Mesodermal cell (in vitro differentiated cells): ENCODE measurements around the gene CPA2.

Experiments used
- H3K27ac ChIP-seq: 2 replicates; pipeline ENCODE4 v1.7.0; 2013; ENCODE audit warnings: mild to moderate bottlenecking, low read depth, low read length, moderate library complexity; ENCODE audit not compliant: severe bottlenecking
- H3K36me3 ChIP-seq: 2 replicates; pipeline ENCODE4 v1.7.1; 2013; ENCODE audit warnings: mild to moderate bottlenecking, low read length, moderate library complexity; ENCODE audit not compliant: control insufficient read depth, insufficient read depth
- H3K4me1 ChIP-seq: one replicate; pipeline ENCODE4 v1.7.1; 2013; ENCODE audit warnings: mild to moderate bottlenecking, low read length; ENCODE audit not compliant: insufficient read depth, control insufficient read depth, poor library complexity, severe bottlenecking
- H3K4me3 ChIP-seq: 2 replicates; pipeline ENCODE4 v1.7.0; 2013; ENCODE audit warnings: low read length, control low read depth, mild to moderate bottlenecking; ENCODE audit not compliant: insufficient read depth, poor library complexity, severe bottlenecking; ENCODE audit errors: extremely low read depth
- H3K9me3 ChIP-seq: 2 replicates; pipeline ENCODE4 v1.7.1; 2013; ENCODE audit warnings: mild to moderate bottlenecking, low read length, moderate library complexity; ENCODE audit not compliant: control insufficient read depth
- WGBS, 2 experiments: methylation state at CpG; one replicate each; pipeline ENCODE4 v1.1.5; 2013; ENCODE audit warnings: missing lambda C conversion rate in 2 of 2; ENCODE audit not compliant: insufficient coverage in 2 of 2; 5-methylcytosine and 5-hydroxymethylcytosine counted together

Gene CPA2

DNA sequence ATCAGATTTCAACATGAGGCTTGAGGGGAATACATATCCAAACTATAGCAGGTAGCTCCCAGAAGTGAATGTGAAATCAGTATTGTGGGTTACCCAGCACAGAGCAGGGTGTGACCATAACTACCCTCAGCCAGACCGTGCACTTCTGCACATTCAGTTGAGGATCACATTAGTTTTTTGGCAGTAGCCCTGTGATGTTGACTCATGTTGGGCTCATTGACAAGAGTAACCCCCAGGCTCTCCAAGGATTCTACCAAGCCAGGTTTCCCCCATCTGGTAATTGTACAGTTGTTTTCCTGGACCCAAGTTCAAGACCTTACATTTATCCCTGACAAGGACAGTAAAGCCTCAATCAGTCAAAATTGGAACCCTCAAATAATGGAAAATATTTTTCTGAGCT lies 14.6 kb downstream of the CPA2 start:
- peaks cover 6% of the 10 kb centered on the region for H3K4me1 ChIP-seq
- WGBS, 2 experiments: 88% methylated on average over 1 of the region's 1 CpG; no CpG with 5 or more reads in 1 of the 2 experiments

DNA sequence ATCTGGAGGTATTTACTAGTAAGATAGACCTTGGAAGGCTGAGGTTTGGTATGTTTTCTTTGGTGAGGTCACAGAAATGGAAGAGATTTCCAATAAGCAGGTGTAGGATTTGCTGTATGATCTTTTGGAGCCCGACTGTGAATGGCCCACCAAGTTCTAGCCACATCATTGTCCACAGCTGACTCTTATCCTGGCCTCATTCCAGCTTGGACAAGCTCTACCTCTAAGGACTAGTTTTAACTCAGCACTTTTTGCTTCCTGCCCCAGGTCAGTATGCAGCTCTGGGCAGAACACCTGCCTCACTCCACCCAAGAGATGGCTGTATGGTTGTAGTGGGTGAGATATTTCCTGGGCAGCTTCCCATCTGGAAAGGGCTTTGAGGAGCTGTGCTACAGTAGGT lies 20.2 kb downstream of the CPA2 start:
- Histone ChIP-seq H3K4me1 (peaks cover 14% of the 10 kb centered on the region), H3K36me3 (no peaks in the 10 kb centered on the region), H3K9me3 (peaks cover 5% of the 10 kb centered on the region), H3K27ac (no peak overlapping the region), H3K4me3 (no peak overlapping the region)
- WGBS, 2 experiments: 100% methylated on average over 1 of the region's 1 CpG

More for the DNA sequence above, 14.6 kb downstream of the CPA2 start:
- no peaks in the 10 kb centered on the region for H3K36me3 ChIP-seq
- no peak overlapping the region for H3K27ac ChIP-seq
- H3K4me3 ChIP-seq: no peak overlapping the region
- H3K9me3 ChIP-seq: no peaks in the 10 kb centered on the region

DNA sequence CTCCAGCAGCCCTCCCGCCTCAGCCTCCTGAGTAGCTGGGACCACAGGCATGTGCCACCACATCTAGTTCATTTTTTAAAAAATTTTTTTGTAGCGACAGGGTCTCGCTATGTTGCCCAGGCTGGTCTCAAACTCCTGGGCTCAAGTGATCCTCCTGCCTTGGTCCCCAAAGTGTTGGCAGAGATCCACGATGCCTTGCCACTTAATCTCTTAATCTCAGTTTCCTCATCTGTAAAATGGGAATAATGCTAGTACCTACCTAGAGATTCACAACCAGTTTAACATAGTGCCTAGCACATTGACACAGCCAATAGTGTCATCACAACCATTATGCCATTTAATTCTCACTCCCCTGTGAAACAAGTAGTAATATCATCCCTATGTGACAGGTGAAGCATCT lies 21.5 kb downstream of the CPA2 start:
- 93 to 97% methylated on average over 3 to 4 of the region's 4 CpGs for WGBS, 2 experiments
- H3K4me1 ChIP-seq: peaks cover 15% of the 10 kb centered on the region
- no peak overlapping the region for H3K4me3 ChIP-seq
- no peaks in the 10 kb centered on the region for H3K36me3 ChIP-seq
- no peak overlapping the region for H3K27ac ChIP-seq
- H3K9me3 ChIP-seq: peaks cover 5% of the 10 kb centered on the region

DNA sequence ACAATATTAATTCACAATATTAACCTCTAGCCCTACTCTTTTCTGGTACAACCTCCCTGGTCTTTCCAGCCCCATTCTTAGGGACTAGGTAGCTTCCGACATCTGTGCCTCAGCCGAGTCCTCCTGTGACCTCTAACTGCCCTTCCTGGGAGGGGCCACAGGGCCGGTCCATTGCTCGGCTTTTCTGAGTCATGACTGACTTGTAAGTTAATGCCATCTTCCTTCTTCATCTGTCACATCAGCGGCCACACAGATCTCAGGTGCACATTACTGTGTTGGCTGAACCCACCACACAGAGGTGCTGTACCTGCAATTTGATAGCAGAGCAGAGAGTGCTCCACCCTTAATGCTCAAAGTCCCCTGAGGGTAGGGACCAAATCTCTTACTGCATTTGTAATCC lies 22.2 kb downstream of the CPA2 start:
- H3K36me3 ChIP-seq: no peaks in the 10 kb centered on the region
- H3K4me1 ChIP-seq: peaks cover 15% of the 10 kb centered on the region
- no peak overlapping the region for H3K4me3 ChIP-seq
- peaks cover 5% of the 10 kb centered on the region for H3K9me3 ChIP-seq
- H3K27ac ChIP-seq: no peak overlapping the region
- WGBS, 2 experiments: 95 to 98% methylated on average over 4 to 5 of the region's 5 CpGs

- Histone ChIP-seq H3K4me3 (no peak overlapping the region), H3K36me3 (no peaks in the 10 kb centered on the region), H3K4me1 (peaks cover 15% of the 10 kb centered on the region), H3K27ac (no peak overlapping the region), H3K9me3 (peaks cover 5% of the 10 kb centered on the region)
- WGBS, 2 experiments: 93 to 96% methylated on average over 6 of the region's 9 CpGs
These were observed 22.8 kb downstream of the CPA2 start for GRCh38 chr7:130289478-130289877.

GRCh38 chr7:130290745-130291144 lies 24.1 kb downstream of the CPA2 start:
- 94 to 97% methylated on average over 5 to 6 of the region's 6 CpGs for WGBS, 2 experiments
- peaks cover 15% of the 10 kb centered on the region for H3K4me1 ChIP-seq
- no peaks in the 10 kb centered on the region for H3K36me3 ChIP-seq
- H3K4me3 ChIP-seq: no peak overlapping the region
- no peak overlapping the region for H3K27ac ChIP-seq
- H3K9me3 ChIP-seq: peaks cover 5% of the 10 kb centered on the region

GRCh38 chr7:130292682-130293257 lies 26.1 kb downstream of the CPA2 start, which contains the start of gene CPA4:
CPA4 (plus strand) TSS chr7:130293161; CDS start chr7:130293181, 20 bp downstream.
- Histone ChIP-seq H3K27ac (no peak within 1 kb of the TSS), H3K4me1 (peaks cover 21% of the 10 kb centered on the region)
- 60 to 100% methylated on average over 1 of the region's 1 CpG for WGBS, 2 experiments

DNA sequence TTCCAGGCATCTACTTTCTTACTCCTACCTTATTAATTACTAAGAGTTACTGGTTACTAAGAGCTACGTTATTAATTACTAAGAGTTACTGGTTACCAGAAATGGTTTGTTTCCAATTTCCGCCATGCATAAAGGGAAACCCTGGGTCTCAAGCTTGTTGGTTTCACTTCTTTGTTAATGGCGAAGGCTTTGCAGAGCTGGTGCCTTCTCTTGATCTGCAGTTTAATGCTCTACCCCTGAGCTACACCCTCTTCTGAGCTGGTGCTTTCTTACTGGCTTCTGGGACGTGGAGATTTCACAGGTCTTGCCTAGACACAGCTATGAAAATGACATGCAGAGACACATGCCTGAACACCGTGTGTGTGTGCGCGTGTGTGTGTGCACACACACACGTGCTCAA lies 26.9 kb downstream of the CPA2 start:
- Histone ChIP-seq H3K36me3 (no peaks in the 10 kb centered on the region), H3K4me3 (no peak overlapping the region), H3K9me3 (peaks cover 5% of the 10 kb centered on the region), H3K27ac (no peak overlapping the region), H3K4me1 (peaks cover 21% of the 10 kb centered on the region)
- 87 to 96% methylated on average over 5 to 6 of the region's 8 CpGs for WGBS, 2 experiments

More at GRCh38 chr7:130292682-130293257, 26.1 kb downstream of the CPA2 start, which contains the start of gene CPA4:
- no peaks in the 10 kb centered on the region for H3K36me3 ChIP-seq
- no peak within 1 kb of the TSS for H3K4me3 ChIP-seq
- H3K9me3 ChIP-seq: peaks cover 5% of the 10 kb centered on the region

DNA sequence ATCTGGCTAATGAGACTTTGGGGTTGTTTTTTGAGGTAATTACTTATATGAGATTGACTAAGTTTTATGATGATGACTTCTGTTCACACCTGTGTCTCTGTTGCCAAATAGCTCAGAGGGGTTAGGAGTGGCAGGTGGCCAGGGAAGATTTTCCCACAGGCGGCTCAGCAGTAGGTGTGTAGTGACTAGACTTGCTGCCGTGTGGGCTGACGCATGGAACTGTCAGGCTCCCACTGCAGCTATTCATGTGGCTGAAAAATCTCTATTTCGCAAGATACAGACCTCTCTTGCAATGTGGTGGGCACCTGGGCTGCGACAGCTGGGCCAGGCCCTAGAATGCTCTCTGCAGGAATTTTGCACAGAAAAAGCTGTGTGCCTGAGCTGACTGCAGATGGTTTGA lies 27.7 kb downstream of the CPA2 start:
- H3K36me3 ChIP-seq: no peaks in the 10 kb centered on the region
- no peak overlapping the region for H3K27ac ChIP-seq
- H3K4me3 ChIP-seq: no peak overlapping the region
- peaks cover 14% of the 10 kb centered on the region for H3K4me1 ChIP-seq
- H3K9me3 ChIP-seq: peaks cover 5% of the 10 kb centered on the region
- 90 to 96% methylated on average over 5 of the region's 5 CpGs for WGBS, 2 experiments

DNA sequence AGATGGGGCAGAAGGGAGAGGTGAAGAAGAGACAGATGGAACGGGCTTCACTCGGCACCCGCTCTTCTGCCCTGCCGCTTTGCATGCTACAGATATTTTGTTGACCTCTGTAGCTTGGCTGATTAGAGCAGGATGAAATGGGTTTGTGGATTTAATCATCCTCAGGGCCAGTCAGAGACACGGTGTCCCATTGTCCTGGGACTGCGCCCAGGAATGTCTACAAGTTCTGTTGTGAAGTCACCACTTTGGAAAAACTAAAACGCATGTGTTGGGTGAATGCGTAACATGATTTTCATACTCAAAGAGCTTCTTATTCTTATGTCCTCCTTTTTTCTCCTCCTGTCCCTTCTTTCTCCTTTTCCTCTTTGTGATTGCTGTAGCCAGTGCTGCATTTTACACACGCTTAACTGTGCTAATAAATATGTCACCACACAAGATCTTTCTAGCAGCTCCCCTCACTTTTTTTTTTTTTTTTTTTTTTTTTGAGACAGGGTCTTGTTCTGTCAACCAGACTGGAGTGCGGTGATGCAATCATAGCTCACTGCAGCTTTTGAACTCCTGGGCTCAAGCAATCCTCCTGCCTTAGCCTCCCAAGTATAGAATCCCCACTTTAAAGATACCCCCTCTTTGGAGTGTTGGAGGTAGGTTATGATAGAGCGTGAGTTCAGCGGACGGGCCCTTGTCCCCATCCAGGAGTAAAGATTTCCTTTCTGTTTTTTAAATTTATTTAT lies 29.7 kb downstream of the CPA2 start:
- Histone ChIP-seq H3K4me1 (peaks cover 10% of the 10 kb centered on the region), H3K36me3 (no peaks in the 10 kb centered on the region), H3K27ac (no peak overlapping the region), H3K9me3 (peaks cover 4% of the 10 kb centered on the region), H3K4me3 (no peak overlapping the region)
- WGBS, 2 experiments: 96 to 100% methylated on average over 8 to 9 of the region's 13 CpGs
